HPDE6-E6E7 (cell line): ENCODE data around the gene TOM1L2.

ENCODE experiments used
- DNase-seq: peaks from one replicate; pipeline ENCODE4 v3.0.0; 2011; ENCODE audit warnings: missing footprints; ENCODE audit errors: extremely low spot score

TOM1L2 gene

DNA sequence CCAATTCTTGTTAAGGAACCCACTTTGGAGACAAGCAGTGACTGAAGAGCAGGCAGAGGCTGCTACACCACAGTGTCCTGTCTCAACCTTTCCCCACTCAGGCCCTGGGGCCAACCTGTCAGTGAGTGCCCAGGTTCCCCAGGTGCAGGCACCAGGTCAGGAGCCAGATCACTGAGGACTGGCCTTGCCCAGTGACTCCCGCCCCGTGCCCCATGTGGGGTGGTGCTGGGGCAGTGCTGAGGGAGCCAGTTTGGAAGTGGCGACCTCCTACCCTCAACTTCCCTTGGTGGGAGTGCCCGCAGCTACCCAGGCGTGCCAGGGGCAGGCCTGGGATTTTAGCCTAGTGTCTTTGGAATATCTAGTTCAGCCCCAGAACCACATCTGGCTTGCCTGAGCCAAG is 164.8 kb downstream of the TOM1L2 start:
- DNase-seq = no peak

DNA sequence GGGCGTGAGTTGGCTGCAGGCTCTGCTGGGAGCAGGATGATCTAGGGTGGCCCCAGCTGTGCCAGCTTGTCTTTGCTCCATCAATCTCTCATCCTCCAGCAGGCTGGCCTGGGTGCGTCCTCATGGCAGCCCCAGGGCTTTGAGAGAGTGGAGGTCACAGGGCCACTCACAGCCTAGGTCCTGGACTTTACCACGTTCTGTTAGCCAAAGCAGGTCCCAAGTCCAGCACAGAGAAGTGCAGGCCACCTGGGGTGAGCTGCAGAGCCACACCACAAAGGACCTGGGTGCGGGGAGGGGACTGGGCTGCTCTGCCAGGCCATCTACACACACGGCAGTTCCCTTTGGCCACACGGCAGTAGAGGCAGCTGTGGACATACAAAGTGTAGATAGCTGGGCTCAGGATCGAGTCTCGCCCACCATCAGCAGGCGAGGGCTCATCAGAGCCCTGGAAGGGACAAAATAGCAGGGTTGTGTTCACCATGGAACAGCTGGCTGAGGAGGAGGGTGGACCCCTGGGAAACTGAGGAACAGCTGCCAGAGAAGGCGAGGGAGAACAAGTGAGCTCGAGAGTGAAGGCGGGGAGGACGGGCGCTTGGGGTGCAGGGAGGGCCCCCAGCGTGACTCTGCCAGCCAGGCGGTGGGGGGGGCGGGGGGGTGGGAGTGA is 165.5 kb downstream of the TOM1L2 start:
- no peak for DNase-seq

DNA sequence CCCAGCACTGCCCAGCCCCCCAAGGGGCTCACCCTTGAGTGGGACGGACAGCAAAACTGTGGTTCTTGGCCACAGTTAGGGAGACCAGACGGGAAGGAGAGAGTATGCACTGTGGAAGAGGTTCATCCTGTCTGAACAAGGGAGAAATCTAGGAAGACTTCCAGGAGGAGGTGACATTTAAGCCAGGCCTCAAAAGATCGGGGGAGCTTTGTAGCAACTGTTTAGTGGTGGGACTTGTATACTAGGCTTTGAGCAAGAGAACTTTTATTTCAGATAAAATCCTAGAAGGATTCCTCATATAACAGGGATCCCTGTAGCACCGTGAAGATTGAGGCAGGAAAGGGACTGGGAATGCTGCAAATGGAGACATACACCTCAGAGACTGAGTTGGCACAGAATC is 166.2 kb downstream of the TOM1L2 start:
- DNase-seq = no peak

DNA sequence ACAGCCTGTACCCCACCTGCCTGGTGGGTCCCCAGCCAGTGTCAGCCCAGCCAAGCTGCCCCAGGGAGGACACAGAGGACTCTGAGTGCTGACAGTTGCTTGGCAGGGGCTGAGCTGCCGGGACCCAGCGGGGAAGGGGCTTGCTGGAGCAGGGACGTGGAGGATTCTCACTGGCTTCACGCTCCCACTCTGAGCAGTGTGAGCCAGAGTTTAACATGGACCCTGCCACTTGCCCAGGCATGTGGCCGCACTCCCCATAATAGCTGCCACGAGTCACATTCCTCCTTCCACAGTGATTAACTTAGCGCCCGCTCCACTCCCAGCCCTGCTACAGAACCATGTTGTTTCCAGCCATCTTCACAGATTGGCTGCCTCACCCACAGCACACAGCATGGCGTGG is 166.6 kb downstream of the TOM1L2 start:
- no peak for DNase-seq

DNA sequence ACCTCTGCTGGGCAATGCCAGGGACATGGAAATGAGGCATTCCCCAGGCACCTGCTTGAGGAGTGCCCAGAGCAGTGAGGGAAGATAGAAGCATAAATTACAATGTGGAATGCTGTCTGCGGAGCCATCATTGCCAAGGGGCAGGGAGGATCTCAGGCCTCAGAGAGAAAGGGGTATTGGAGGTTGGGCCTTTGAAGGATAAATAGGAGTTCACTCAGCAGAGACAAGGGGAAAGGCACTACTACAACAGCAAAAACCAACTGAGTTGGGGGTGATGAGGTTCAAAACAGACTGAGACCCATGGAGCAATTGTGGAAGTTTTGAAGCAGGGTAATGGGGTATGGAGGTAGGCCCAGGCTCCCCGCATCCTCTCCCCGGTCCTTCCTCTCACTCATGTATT is 168.2 kb downstream of the TOM1L2 start:
- DNase-seq = no peak

DNA sequence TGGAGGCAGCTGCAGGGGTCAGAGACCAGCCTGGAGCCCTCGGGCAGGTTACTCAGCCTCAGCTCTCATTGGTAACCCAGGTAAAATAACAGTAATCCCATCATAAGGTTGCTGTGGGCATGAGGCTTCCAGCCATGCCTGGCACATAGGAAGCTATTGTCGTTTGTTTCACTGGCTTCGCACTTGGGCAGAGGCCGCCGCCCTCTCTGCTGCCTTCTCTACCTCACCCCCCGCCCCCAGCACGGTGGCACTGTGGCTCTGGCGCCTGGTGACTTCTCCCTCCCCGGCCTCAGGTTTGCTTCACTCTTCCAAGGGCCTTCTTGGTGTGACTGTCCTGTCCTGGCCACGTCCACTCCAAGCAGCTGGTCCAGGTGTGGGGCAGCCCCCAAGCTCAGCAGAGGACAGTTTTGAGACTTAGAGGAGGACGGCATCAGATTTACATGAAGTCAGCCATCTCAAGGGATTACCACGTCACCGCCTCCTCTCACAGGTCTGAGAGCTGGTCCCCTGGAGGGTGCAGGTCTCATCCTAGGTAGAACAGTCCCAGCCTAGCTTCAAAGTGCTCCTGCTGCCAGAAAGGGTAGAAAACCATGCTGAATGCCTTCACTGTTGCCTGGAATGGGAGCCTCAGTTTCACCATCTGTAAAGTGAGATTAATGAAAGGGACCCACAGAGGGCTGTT is 170.3 kb downstream of the TOM1L2 start:
- no peak for DNase-seq

DNA sequence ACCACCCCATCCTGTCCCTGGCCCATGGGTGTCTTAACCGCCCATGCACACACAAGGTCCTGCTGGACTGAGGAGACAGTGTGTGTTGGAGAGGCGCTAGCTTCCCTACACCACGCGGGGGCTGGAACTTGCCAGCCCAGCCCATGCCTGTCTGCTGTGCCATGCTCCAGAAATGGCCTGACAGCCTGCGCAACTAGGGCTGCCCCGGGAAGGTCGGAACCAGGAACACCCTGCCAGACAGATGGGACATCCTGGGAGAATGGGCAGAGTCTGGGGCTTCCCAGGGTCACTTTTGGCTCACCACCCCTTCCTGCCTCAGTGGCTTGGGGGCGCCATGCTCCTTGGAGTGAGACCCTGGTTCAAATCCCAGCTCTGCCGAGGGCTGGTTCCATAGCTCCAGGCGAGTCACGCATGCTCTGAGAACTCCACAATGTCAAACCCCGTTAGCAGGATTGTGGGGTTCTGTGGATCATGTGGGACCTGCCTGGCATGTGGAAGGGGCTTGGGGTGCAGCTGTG is 171.6 kb downstream of the TOM1L2 start:
- DNase-seq = no peak

DNA sequence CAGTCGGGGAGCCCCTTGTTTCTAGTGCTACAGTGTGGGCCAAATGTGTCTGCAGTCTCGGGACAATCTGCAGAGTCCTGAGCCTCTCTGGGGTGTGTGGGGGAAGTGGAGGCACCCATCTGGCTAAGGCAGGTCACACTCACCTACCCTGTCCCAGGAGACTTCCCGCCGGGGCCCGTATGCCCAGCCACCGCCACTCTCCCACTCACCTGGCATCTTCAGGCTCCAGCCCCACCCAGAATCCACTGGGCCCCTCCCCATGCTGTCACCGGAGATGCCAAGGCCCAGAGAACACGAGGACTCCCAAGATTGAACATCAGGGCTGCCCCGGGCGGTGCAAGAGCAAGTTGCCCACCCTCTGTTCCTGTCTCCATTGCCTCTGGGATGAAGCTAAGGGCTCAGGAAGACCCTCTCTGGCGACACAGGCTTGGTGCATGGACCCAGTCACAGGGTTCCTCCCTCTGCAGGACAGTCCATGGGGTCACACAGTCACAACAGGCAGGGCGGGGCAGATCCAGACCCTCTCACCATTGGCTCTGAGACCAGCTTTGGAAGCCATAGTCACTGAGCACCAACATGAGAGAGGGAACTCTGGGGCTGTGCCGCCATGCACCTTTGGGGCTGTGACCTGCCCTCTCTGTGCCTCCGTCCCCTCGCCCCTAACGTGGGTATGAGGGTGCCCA is 173.5 kb downstream of the TOM1L2 start:
- no peak for DNase-seq

DNA sequence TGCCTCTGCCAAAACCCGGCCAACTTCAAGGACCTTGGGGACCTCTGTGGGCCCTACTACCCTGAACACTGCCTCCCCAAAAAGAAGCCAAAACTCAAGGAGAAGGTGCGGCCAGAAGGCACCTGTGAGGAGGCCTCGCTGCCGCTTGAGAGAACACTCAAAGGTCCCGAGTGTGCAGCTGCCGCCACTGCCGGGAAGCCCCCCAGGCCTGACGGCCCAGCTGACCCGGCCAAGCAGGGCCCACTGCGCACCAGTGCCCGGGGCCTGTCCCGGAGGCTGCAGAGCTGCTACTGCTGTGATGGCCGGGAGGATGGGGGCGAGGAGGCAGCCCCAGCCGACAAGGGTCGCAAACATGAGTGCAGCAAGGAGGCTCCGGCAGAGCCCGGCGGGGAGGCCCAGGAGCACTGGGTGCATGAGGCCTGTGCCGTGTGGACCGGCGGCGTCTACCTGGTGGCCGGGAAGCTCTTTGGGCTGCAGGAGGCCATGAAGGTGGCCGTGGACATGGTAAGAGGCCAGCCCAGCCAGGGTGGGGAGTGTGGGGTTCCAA is 174.1 kb downstream of the TOM1L2 start:
- DNase-seq = no peak

DNA sequence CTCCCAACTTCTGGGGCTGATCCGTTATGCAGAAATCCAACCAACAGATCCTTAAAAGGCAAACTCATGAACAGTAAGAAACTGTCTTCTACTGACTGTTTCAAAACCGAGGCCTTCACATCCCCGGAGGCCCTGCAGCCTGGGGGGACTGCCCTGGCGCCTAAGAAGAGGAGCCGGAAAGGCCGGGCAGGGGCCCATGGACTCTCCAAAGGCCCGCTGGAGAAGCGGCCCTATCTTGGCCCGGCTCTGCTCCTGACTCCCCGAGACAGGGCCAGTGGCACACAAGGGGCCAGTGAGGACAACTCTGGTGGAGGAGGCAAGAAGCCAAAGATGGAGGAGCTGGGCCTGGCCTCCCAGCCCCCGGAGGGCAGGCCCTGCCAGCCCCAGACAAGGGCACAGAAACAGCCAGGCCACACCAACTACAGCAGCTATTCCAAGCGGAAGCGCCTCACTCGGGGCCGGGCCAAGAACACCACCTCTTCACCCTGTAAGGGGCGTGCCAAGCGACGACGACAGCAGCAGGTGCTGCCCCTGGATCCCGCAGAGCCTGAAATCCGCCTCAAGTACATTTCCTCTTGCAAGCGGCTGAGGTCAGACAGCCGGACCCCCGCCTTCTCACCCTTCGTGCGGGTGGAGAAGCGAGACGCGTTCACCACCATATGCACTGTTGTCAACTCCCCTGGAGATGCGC is 174.9 kb downstream of the TOM1L2 start:
- no peak for DNase-seq

DNA sequence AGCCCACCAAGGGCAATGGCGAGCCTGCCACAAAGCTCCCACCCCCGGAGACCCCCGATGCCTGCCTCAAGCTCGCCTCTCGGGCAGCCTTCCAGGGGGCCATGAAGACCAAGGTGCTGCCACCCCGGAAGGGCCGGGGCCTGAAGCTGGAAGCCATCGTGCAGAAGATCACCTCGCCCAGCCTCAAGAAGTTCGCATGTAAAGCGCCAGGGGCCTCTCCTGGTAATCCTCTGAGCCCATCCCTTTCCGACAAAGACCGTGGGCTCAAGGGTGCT is 175.5 kb downstream of the TOM1L2 start:
- DNase-seq = no peak

DNA sequence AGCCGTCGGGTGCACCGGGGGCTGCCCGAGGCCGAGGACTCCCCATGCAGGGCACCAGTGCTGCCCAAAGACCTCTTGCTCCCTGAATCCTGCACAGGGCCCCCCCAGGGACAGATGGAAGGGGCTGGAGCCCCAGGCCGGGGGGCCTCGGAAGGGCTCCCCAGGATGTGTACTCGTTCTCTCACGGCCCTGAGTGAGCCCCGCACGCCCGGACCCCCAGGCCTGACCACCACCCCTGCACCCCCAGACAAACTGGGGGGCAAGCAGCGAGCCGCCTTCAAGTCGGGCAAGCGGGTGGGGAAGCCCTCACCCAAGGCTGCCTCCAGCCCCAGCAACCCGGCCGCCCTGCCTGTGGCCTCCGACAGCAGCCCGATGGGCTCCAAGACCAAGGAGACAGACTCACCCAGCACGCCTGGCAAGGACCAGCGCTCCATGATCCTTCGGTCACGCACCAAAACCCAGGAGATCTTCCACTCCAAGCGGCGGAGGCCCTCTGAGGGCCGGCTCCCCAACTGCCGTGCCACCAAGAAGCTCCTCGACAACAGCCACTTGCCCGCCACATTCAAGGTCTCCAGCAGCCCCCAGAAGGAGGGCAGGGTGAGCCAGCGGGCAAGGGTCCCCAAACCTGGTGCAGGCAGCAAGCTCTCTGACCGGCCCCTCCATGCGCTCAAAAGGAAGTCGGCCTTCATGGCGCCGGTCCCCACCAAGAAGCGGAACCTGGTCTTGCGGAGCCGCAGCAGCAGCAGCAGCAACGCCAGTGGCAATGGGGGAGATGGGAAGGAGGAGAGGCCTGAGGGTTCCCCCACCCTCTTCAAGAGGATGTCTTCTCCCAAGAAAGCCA is 176.0 kb downstream of the TOM1L2 start:
- no peak for DNase-seq

DNA sequence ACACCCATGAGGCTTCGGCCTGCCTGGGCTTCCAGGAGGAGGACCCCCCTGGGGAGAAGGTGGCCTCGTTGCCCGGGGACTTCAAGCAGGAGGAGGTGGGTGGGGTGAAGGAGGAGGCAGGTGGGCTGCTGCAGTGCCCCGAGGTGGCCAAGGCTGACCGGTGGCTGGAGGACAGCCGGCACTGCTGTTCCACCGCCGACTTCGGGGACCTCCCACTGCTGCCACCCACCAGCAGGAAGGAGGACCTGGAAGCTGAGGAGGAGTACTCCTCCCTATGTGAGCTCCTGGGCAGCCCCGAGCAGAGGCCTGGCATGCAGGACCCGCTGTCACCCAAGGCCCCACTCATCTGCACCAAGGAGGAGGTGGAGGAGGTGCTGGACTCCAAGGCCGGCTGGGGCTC is 176.9 kb downstream of the TOM1L2 start:
- no peak for DNase-seq

DNA sequence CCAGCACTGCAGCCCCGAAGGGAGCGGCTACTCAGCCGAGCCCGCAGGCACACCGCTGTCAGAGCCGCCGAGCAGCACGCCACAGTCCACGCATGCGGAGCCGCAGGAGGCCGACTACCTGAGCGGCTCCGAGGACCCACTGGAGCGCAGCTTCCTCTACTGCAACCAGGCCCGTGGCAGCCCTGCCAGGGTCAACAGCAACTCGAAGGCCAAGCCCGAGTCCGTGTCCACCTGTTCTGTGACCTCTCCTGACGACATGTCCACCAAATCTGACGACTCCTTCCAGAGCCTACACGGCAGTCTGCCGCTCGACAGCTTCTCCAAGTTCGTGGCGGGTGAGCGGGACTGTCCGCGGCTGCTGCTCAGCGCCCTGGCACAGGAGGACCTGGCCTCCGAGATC is 177.8 kb downstream of the TOM1L2 start:
- no peak for DNase-seq
